Epithelial cell of proximal tubule (primary cell): ENCODE results near the gene POU4F3. TPM values are rescaled to one million over a fixed set of nuclear protein-coding genes. Genes with fewer than 3 reads are reported as not detected.
"Not testable (repeated sequence)": the region's sequence is repeated elsewhere in the genome, so short reads cannot be mapped to it uniquely, and the experiment has no call there.

Experiments
- DNase-seq: peaks from one replicate; pipeline ENCODE4 v3.0.0-alpha.2; 2011; ENCODE audit warnings: low read depth
- H3K4me3 ChIP-seq: 2 replicates; pipeline ENCODE4 v1.5.1; 2011; ENCODE audit warnings: low read depth, mild to moderate bottlenecking, low read length
- total RNA-seq: library from RNA; depleted of rRNA; stranded (reverse); fragments of >200 nt; gene quantifications from 2 replicates; pipeline ENCODE4 v1.2.3, GENCODE V29; 2015
- TF ChIP-seq, protein P1 (sequence below): conservative IDR thresholded peaks from 2 replicates; pipeline ENCODE4 v1.5.1; 2012; ENCODE audit warnings: low read depth, mild to moderate bottlenecking, low read length

Gene POU4F3, protein sequence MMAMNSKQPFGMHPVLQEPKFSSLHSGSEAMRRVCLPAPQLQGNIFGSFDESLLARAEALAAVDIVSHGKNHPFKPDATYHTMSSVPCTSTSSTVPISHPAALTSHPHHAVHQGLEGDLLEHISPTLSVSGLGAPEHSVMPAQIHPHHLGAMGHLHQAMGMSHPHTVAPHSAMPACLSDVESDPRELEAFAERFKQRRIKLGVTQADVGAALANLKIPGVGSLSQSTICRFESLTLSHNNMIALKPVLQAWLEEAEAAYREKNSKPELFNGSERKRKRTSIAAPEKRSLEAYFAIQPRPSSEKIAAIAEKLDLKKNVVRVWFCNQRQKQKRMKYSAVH
- total RNA-seq, result 0.07 TPM in 1 of 2 replicates, not detected in the other

GRCh38 chr5:146338774-146339714 is at the start of gene POU4F3:
Gene POU4F3 (plus strand): TSS chr5:146338839. CDS start chr5:146339113, 274 bp downstream.
- no peak within 1 kb of the TSS for H3K4me3 ChIP-seq
- DNase-seq, result no peak
- TF ChIP-seq, protein P1, sequence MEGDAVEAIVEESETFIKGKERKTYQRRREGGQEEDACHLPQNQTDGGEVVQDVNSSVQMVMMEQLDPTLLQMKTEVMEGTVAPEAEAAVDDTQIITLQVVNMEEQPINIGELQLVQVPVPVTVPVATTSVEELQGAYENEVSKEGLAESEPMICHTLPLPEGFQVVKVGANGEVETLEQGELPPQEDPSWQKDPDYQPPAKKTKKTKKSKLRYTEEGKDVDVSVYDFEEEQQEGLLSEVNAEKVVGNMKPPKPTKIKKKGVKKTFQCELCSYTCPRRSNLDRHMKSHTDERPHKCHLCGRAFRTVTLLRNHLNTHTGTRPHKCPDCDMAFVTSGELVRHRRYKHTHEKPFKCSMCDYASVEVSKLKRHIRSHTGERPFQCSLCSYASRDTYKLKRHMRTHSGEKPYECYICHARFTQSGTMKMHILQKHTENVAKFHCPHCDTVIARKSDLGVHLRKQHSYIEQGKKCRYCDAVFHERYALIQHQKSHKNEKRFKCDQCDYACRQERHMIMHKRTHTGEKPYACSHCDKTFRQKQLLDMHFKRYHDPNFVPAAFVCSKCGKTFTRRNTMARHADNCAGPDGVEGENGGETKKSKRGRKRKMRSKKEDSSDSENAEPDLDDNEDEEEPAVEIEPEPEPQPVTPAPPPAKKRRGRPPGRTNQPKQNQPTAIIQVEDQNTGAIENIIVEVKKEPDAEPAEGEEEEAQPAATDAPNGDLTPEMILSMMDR, result no peak

DNA sequence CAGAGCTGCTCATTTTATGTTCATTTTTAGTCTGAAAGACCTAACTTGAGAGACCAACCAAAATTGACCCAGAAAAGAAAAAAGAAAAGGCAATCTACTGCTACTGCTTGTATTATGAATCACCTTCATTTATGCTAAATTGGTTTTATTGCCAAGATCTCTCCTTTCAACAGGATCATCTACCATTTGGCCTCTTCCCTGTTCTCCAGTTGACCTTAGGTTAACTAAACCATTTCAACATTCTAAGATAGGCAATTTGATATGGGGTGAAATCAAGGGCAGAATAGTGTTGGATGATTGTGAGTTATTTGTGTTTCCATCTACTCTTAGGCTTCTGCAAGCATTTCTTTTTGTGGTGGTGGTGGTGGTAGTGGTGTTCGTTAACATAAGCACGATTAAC is 48.3 kb upstream of the POU4F3 start:
- no peak for DNase-seq
- TF ChIP-seq, protein P1, result no peak

DNA sequence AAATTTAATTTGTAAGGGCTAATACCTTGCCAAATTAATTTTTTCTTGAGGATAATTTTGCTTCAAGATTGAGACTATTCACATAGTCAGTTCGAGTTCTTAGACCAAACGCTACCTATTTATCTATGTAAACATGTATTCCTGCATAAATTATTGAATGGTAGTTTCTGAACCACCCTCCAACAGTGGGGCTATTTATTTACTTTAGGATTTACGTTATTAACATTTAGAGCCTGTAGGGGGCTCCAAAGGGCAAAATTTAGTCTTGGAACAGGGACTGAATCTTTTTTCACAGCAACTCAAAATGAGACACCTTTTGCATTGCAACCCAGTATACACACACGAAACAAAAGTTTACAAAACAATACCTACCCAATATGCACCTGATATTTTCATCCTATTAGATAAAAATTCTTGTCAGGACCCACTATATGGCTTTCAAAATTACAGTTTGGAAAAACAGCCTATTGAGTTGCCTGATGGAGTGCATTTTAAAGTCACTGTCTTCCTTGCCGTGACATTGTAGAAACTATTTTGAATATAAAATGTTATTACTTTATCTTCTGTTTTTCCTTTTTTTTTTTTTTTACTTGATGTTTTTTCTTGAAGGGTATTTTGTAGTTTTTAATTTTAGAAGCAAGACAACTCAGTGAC is 47.1 kb upstream of the POU4F3 start:
- H3K4me3 ChIP-seq, result no peak overlapping the region
- DNase-seq, result no peak
- TF ChIP-seq, protein P1, result peak; percentile 68

More for the DNA sequence above, 48.3 kb upstream of the POU4F3 start:
- H3K4me3 ChIP-seq, result no peak overlapping the region

- TF ChIP-seq, protein P1, result no peak
- H3K4me3 ChIP-seq, result no peak overlapping the region
- no peak for DNase-seq
Measured at GRCh38 chr5:146296245-146296644, 42.4 kb upstream of the POU4F3 start.

GRCh38 chr5:146298920-146299319 is 39.7 kb upstream of the POU4F3 start:
- DNase-seq, H3K4me3 ChIP-seq: not testable (repeated sequence)

- no peak overlapping the region for H3K4me3 ChIP-seq
- TF ChIP-seq, protein P1, result no peak
Measured at GRCh38 chr5:146301626-146302025, 37.0 kb upstream of the POU4F3 start.

GRCh38 chr5:146302406-146302805 is 36.2 kb upstream of the POU4F3 start:
- TF ChIP-seq, protein P1, result no peak
- H3K4me3 ChIP-seq, result no peak overlapping the region
- peak; percentile 61 for DNase-seq

More at GRCh38 chr5:146301626-146302025, 37.0 kb upstream of the POU4F3 start:
- no peak for DNase-seq
